DMS 273 (cell line): Measurements from ENCODE around the gene GRPEL2.
"Not testable (repeated sequence)": the region's sequence is repeated elsewhere in the genome, so short reads cannot be mapped to it uniquely, and the experiment has no call there.

ENCODE experiments used
- DNase-seq: peaks from one replicate; lab custom pipeline; 2025; ENCODE audit not compliant: unreplicated experiment; lab: John Stamatoyannopoulos, UW

The GRPEL2 gene

GRCh38 chr5:149375434-149375833 is 30.1 kb downstream of the GRPEL2 start:
- no peak for DNase-seq

GRCh38 chr5:149376104-149376503 is 30.8 kb downstream of the GRPEL2 start:
- no peak for DNase-seq

- no peak for DNase-seq
Measured at GRCh38 chr5:149376711-149377447, 31.6 kb downstream of the GRPEL2 start.

GRCh38 chr5:149378241-149378820 is 33.0 kb downstream of the GRPEL2 start:
- peak; percentile 39 for DNase-seq

GRCh38 chr5:149379177-149379761 is 34.0 kb downstream of the GRPEL2 start, which contains the start of gene IL17B:
TSS of gene IL17B (minus strand) at chr5:149379292. CDS start at chr5:149379225, 67 bp downstream.
- no peak for DNase-seq

GRCh38 chr5:149379818-149380374 is 34.6 kb downstream of the GRPEL2 start:
- no peak for DNase-seq

GRCh38 chr5:149380466-149381121 is 35.3 kb downstream of the GRPEL2 start:
- DNase-seq = peak; percentile 17

GRCh38 chr5:149381261-149381985 is 36.1 kb downstream of the GRPEL2 start:
- DNase-seq = no peak

- peak; percentile 84 for DNase-seq
Measured at GRCh38 chr5:149381986-149382338, 36.7 kb downstream of the GRPEL2 start.

GRCh38 chr5:149382517-149383220 is 37.4 kb downstream of the GRPEL2 start:
- no peak for DNase-seq

GRCh38 chr5:149383399-149383798 is 38.1 kb downstream of the GRPEL2 start:
- no peak for DNase-seq

- DNase-seq = no peak
Measured at GRCh38 chr5:149386166-149386565, 40.9 kb downstream of the GRPEL2 start.

- DNase-seq = no peak
Measured at GRCh38 chr5:149387081-149387631, 41.9 kb downstream of the GRPEL2 start.

- DNase-seq = no peak
Measured at GRCh38 chr5:149387982-149388381, 42.7 kb downstream of the GRPEL2 start.

- DNase-seq = no peak
Measured at GRCh38 chr5:149388498-149389190, 43.3 kb downstream of the GRPEL2 start.

GRCh38 chr5:149389552-149390495 is 44.5 kb downstream of the GRPEL2 start:
- DNase-seq = peak; percentile 46

GRCh38 chr5:149391076-149391475 is 45.8 kb downstream of the GRPEL2 start:
- DNase-seq = not testable (repeated sequence)

- no peak for DNase-seq
Measured at GRCh38 chr5:149391524-149391923, 46.2 kb downstream of the GRPEL2 start.
